Trophoblast cell (in vitro differentiated cells and primary cell): ENCODE results near the gene ZNF382.

Source experiments
- DNase-seq, 2 donors: peaks; one replicate each; pipeline ENCODE4 v3.0.0-alpha.2; 2016
- H2AFZ ChIP-seq: 2 replicates; pipeline ENCODE4 v1.6.1; 2013; ENCODE audit warnings: low read length, moderate library complexity, mild to moderate bottlenecking; ENCODE audit not compliant: insufficient read depth, poor library complexity
- H2AK5ac ChIP-seq: 2 replicates; pipeline ENCODE4 v1.6.1; 2013; ENCODE audit warnings: mild to moderate bottlenecking, low read length
- H2BK120ac ChIP-seq: 2 replicates; pipeline ENCODE4 v1.6.1; 2013; ENCODE audit warnings: low read length, mild to moderate bottlenecking, moderate library complexity; ENCODE audit not compliant: insufficient read depth, poor library complexity
- H2BK12ac ChIP-seq: 2 replicates; pipeline ENCODE4 v1.6.1; 2013; ENCODE audit warnings: mild to moderate bottlenecking, low read length, moderate library complexity
- H2BK5ac ChIP-seq: 2 replicates; pipeline ENCODE4 v1.6.1; 2013; ENCODE audit warnings: low read length, low read depth, moderate library complexity, mild to moderate bottlenecking; ENCODE audit not compliant: poor library complexity
- H3K14ac ChIP-seq: 2 replicates; pipeline ENCODE4 v1.6.1; 2013; ENCODE audit warnings: mild to moderate bottlenecking, low read length
- H3K18ac ChIP-seq: 2 replicates; pipeline ENCODE4 v1.6.1; 2013; ENCODE audit warnings: mild to moderate bottlenecking, low read length
- H3K23ac ChIP-seq: 2 replicates; pipeline ENCODE4 v1.6.1; 2013; ENCODE audit warnings: low read length
- H3K27ac ChIP-seq: 2 replicates; pipeline ENCODE4 v1.5.1; 2013; ENCODE audit warnings: low read depth, mild to moderate bottlenecking, inconsistent platforms, low read length, moderate library complexity
- H3K27me3 ChIP-seq: 2 replicates; pipeline ENCODE4 v1.6.1; 2013; ENCODE audit warnings: inconsistent platforms, mild to moderate bottlenecking, low read length, moderate library complexity; ENCODE audit not compliant: insufficient read depth
- H3K36me3 ChIP-seq, 2 experiments: 1 replicate in 1 of 2; 2 replicates in 1 of 2; pipeline ENCODE4 v1.6.1; 2013; ENCODE audit warnings: low read length in 2 of 2, mild to moderate bottlenecking in 2 of 2, moderate library complexity in 1 of 2; ENCODE audit not compliant: insufficient read depth in 2 of 2, control insufficient read depth in 1 of 2
- H3K4ac ChIP-seq: 2 replicates; pipeline ENCODE4 v1.6.1; 2013; ENCODE audit warnings: low read depth, mild to moderate bottlenecking, low read length, moderate library complexity
- H3K4me1 ChIP-seq, 2 experiments: 1 replicate in 1 of 2; 2 replicates in 1 of 2; pipeline ENCODE4 v1.6.1; 2013; ENCODE audit warnings: low read length in 2 of 2, mild to moderate bottlenecking in 2 of 2, moderate library complexity in 1 of 2; ENCODE audit not compliant: insufficient read depth in 2 of 2, control insufficient read depth in 1 of 2
- H3K4me2 ChIP-seq: 2 replicates; pipeline ENCODE4 v1.6.1; 2013; ENCODE audit warnings: inconsistent platforms, mild to moderate bottlenecking, low read length, moderate library complexity
- H3K4me3 ChIP-seq: 2 replicates; pipeline ENCODE4 v1.5.1; 2013; ENCODE audit warnings: mild to moderate bottlenecking, low read depth, low read length, inconsistent platforms
- H3K79me1 ChIP-seq: one replicate; pipeline ENCODE4 v1.6.1; 2013; ENCODE audit warnings: low read length
- H3K79me2 ChIP-seq: 2 replicates; pipeline ENCODE4 v1.6.1; 2013; ENCODE audit warnings: low read length, mild to moderate bottlenecking; ENCODE audit not compliant: control insufficient read depth, insufficient read depth, poor library complexity
- H3K9ac ChIP-seq: 2 replicates; pipeline ENCODE4 v1.6.1; 2013; ENCODE audit warnings: mild to moderate bottlenecking, low read length
- H3K9me3 ChIP-seq: 2 replicates; pipeline ENCODE4 v1.6.1; 2013; ENCODE audit warnings: low read depth, mild to moderate bottlenecking, control low read depth, inconsistent platforms, low read length; ENCODE audit not compliant: insufficient read depth
- H4K12ac ChIP-seq: 2 replicates; pipeline ENCODE4 v1.6.1; 2013; ENCODE audit warnings: low read depth, mild to moderate bottlenecking, low read length, moderate library complexity
- H4K8ac ChIP-seq: 2 replicates; pipeline ENCODE4 v1.6.1; 2013; ENCODE audit warnings: low read depth, mild to moderate bottlenecking, low read length, moderate library complexity
- H4K91ac ChIP-seq: one replicate; pipeline ENCODE4 v1.6.1; 2013; ENCODE audit warnings: low read depth, mild to moderate bottlenecking, low read length, moderate library complexity
- WGBS: extraction: QIAGEN DNeasy Blood & Tissue Kit; methylation state at CpG from one replicate; pipeline ENCODE4 v1.1.7; 2013; ENCODE audit warnings: missing lambda C conversion rate; ENCODE audit not compliant: insufficient read length, insufficient coverage; ENCODE audit errors: extremely low coverage; 5-methylcytosine and 5-hydroxymethylcytosine counted together

The ZNF382 gene

DNA sequence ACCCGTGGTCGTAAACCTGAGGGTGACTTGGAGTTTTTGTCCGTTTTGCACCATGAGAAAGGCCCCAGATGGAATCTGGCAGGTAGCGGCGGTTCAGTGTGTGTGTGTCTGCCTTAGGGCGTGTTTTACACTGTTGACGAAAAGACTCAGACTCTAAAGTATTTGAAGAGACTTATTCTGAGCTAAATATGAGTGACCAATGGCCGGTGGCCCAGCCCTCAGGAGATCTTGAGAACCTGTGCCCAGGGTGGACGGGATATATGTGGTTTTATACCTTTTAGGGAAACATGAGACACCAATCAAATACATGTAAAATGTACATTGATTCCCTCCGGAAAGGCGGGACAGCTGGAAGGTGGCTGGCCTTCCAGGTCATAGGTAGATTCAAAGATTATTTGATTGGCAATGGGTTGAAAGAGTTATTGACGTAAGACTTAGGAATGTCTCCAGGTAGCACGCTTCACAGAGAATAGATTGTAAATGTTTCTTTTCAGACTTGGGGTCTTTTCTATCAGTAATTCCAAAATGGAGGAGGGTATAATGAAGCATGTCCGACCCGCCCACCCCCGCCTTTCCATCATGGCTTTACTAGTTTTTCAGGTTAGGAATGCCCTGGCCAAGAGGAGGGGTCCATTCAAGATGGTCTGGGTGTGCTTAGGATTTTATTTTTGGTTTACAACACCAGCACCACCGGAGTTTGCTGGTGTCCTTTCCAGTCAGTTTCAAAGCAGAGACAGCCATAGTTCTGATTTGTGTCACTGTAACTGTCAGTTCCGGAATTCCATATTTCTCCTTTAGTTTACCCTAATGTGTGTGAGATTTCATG lies 31.0 kb upstream of the ZNF382 start:
- H3K9me3 ChIP-seq: no peaks in the 10 kb centered on the region
- no peak overlapping the region for H3K23ac ChIP-seq
- peak overlapping the region; percentile 68 for H2BK5ac ChIP-seq
- H2BK120ac ChIP-seq: peak overlapping the region; percentile 74
- H3K18ac ChIP-seq: peak overlapping the region; percentile 76
- H3K14ac ChIP-seq: peak overlapping the region; percentile 86
- H2BK12ac ChIP-seq: no peak overlapping the region
- H3K4me3 ChIP-seq: peak overlapping the region; percentile 97
- H3K27ac ChIP-seq: peak overlapping the region; percentile 59
- H3K4me1 ChIP-seq: peaks cover 3 to 6% of the 10 kb centered on the region in 2 experiments
- H3K9ac ChIP-seq: peak overlapping the region; percentile 96
- peak; percentile 35 to 42 for DNase-seq
- H4K12ac ChIP-seq: peak overlapping the region; percentile 77
- peak overlapping the region; percentile 61 for H2AFZ ChIP-seq
- WGBS: no CpG with 5 or more reads among the region's 18 CpGs
- peaks cover 15 to 16% of the 10 kb centered on the region in 2 experiments for H3K36me3 ChIP-seq
- H3K79me2 ChIP-seq: peaks cover 15% of the 10 kb centered on the region
- peak overlapping the region; percentile 67 for H2AK5ac ChIP-seq
- no peaks in the 10 kb centered on the region for H3K27me3 ChIP-seq
- peak overlapping the region; percentile 82 for H4K91ac ChIP-seq
- H3K79me1 ChIP-seq: peaks cover 10% of the 10 kb centered on the region
- H3K4me2 ChIP-seq: peak overlapping the region; percentile 87
- peak overlapping the region; percentile 84 for H4K8ac ChIP-seq
- peak overlapping the region; percentile 96 for H3K4ac ChIP-seq

DNA sequence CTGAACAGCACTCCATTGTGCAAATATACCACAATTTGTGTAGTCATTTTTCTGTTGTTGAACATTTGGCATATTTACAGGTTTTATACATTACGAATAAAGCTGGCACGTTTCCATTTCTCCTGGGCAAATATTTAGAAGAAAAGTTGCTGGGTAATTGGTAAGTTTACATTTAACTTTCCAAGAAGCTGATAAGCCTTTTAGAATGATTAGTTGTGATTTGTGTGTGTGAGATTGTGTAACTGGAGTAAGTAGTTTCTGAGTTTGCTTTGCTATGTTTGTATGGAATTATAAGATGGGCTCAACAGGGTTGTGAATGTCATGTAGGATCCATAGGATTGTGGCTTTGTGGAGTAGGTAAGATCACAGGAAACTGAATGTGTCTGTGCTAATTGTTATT lies 30.4 kb upstream of the ZNF382 start:
- Histone ChIP-seq H3K27ac (no peak overlapping the region), H2BK12ac (no peak overlapping the region), H2AFZ (no peak overlapping the region), H2BK120ac (no peak overlapping the region), H3K14ac (no peak overlapping the region), H3K9me3 (no peaks in the 10 kb centered on the region), H3K9ac (no peak overlapping the region), H3K79me2 (peaks cover 15% of the 10 kb centered on the region), H2BK5ac (no peak overlapping the region), H3K4ac (no peak overlapping the region), H4K8ac (no peak overlapping the region), H3K4me2 (peak overlapping the region; percentile 87), H3K23ac (no peak overlapping the region), H4K12ac (no peak overlapping the region), H2AK5ac (no peak overlapping the region), H4K91ac (no peak overlapping the region), H3K4me3 (no peak overlapping the region), H3K4me1 (peaks cover 3 to 6% of the 10 kb centered on the region in 2 experiments), H3K18ac (no peak overlapping the region), H3K79me1 (peaks cover 10% of the 10 kb centered on the region), H3K27me3 (no peaks in the 10 kb centered on the region), H3K36me3 (peaks cover 15 to 16% of the 10 kb centered on the region in 2 experiments)
- WGBS: no CpG with 5 or more reads among the region's 2 CpGs
- DNase-seq: no peak

DNA sequence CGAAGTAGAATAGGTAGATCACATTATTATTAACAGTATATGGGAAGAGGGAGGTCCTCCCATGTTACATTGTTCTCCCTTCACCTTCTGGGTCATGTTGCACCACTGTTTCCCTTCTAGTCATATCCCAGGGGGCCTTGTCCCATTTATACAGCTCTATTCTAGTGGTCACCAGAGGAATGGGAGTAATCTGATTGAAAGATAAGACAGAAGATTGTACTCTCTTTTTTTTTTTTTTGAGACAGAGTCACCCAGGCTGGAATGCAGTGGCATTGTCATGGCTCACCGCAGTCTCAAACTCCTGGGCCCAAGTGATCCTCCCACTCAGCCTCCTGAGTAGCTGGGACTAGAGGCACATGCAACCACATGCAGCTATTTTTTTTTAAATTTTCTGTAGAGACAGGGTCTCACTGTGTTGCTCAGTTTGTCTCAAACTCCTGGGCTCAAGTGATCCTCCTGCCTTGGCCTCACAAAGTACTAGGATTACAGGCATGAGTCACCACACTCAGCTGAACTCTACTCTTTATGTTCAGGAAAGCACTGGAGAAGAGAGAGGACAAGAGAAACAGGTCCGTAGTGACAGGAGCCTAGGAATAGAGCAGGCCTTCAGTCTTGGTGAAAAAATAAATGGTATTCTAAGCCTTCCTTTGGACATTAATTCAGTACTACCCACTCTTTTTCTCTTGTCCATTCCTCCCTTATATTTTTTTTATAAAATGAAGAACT lies 27.7 kb upstream of the ZNF382 start:
- Histone ChIP-seq H2BK12ac (no peak overlapping the region), H3K4me3 (no peak overlapping the region), H3K36me3 (peaks cover 15 to 19% of the 10 kb centered on the region in 2 experiments), H3K27ac (peak overlapping the region; percentile 30), H4K91ac (no peak overlapping the region), H2AK5ac (no peak overlapping the region), H3K4ac (no peak overlapping the region), H4K8ac (no peak overlapping the region), H3K4me2 (no peak overlapping the region), H3K9me3 (no peaks in the 10 kb centered on the region), H3K79me2 (peaks cover 13% of the 10 kb centered on the region), H4K12ac (no peak overlapping the region), H3K9ac (no peak overlapping the region), H2BK120ac (no peak overlapping the region), H3K4me1 (peaks cover 3 to 6% of the 10 kb centered on the region in 2 experiments), H3K79me1 (peaks cover 10% of the 10 kb centered on the region), H3K27me3 (no peaks in the 10 kb centered on the region), H3K18ac (no peak overlapping the region), H2BK5ac (no peak overlapping the region), H2AFZ (no peak overlapping the region), H3K14ac (no peak overlapping the region), H3K23ac (no peak overlapping the region)
- DNase-seq: peak; percentile 4 to 15
- no CpG with 5 or more reads among the region's 3 CpGs for WGBS

DNA sequence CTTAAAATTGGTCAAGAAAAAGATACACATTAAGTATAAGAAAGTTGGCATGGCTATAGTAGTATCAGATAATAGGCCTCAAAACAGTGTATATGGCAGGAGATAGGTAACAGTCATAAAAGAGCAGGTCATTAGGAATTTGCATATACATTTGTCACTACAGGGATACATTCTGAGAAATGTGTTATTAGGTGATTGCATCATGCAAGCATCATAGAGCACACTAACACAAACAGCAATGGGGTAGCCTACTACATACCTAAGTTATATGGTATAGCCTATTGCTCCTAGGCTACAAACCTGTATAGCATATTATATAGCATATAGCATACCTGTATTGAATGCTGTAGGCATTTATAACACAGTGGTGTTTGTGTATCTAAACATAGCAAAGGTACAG lies 25.9 kb upstream of the ZNF382 start:
- Histone ChIP-seq H3K23ac (no peak overlapping the region), H3K14ac (no peak overlapping the region), H2AK5ac (no peak overlapping the region), H2BK5ac (no peak overlapping the region), H3K4me2 (no peak overlapping the region), H2BK120ac (no peak overlapping the region), H2AFZ (no peak overlapping the region), H3K4me3 (no peak overlapping the region), H3K9me3 (no peaks in the 10 kb centered on the region), H4K12ac (no peak overlapping the region), H4K8ac (no peak overlapping the region), H4K91ac (no peak overlapping the region), H3K79me2 (peaks cover 2% of the 10 kb centered on the region), H3K4me1 (peaks cover 2 to 6% of the 10 kb centered on the region in 2 experiments), H3K27ac (no peak overlapping the region), H3K36me3 (peaks cover 16 to 19% of the 10 kb centered on the region in 2 experiments), H3K18ac (no peak overlapping the region), H3K4ac (no peak overlapping the region), H3K9ac (no peak overlapping the region), H3K27me3 (no peaks in the 10 kb centered on the region), H2BK12ac (no peak overlapping the region), H3K79me1 (no peaks in the 10 kb centered on the region)
- DNase-seq: no peak
